Endothelial cell of umbilical vein (primary cell): Measurements from ENCODE around the gene MYOF. TPM values are rescaled to one million over a fixed set of nuclear protein-coding genes. Genes with fewer than 3 reads are reported as not detected.

Source experiments
- BruUV-seq: library from RNA; stranded (reverse); fragments of 400-500 nt; replicated peaks from 2 replicates; lab custom pipeline; 2021; lab: Mats Ljungman, UMichigan
- CTCF ChIA-PET: fragments of 300-600, 350-600 bp; sonication (Branson Sonifier 250); formaldehyde crosslinking; loops from one replicate; lab custom pipeline; 2021; ENCODE audit warnings: antibody characterized with exemption, inconsistent platforms; lab: Charles Lee
- POLR2A ChIA-PET: fragments of 300-600, 350-600 bp; sonication (Branson Sonifier 250); formaldehyde crosslinking; loops from one replicate; lab custom pipeline; 2021; ENCODE audit warnings: antibody characterized with exemption, inconsistent platforms; lab: Charles Lee
- DNase-seq: peaks from one replicate; pipeline ENCODE4 v3.0.0-alpha.2; 2011; ENCODE audit warnings: low read depth, low spot score
- FAIRE-seq: peaks from 2 replicates; lab custom pipeline; 2011; peaks lifted over from hg19 to GRCh38; lab: Jason Lieb, UNC
- H2AFZ ChIP-seq: 2 replicates; pipeline ENCODE4 v1.6.0; 2012; ENCODE audit warnings: low read depth, low read length, control low read depth, inconsistent platforms
- H3K27ac ChIP-seq: 2 replicates; pipeline ENCODE4 v1.5.1; 2011; ENCODE audit warnings: low read depth, mild to moderate bottlenecking, control low read depth, low read length, moderate library complexity; ENCODE audit not compliant: insufficient read depth
- H3K27me3 ChIP-seq, 2 experiments: 2 replicates each; pipeline versions ENCODE4 v1.6.0 to v1.6.1; 2011; ENCODE audit warnings: low read length in 2 of 2, mixed read lengths in 1 of 2; ENCODE audit not compliant: control insufficient read depth in 2 of 2, insufficient read depth in 2 of 2
- H3K36me3 ChIP-seq, 2 experiments: 2 replicates in 1 of 2; 3 replicates in 1 of 2; pipeline ENCODE4 v1.5.1; 2011; ENCODE audit warnings: low read length in 2 of 2, mild to moderate bottlenecking in 1 of 2, moderate library complexity in 1 of 2; ENCODE audit not compliant: control insufficient read depth in 2 of 2, insufficient read depth in 2 of 2; ENCODE audit errors: extremely low read depth in 1 of 2
- H3K4me1 ChIP-seq: 3 replicates; pipeline ENCODE4 v1.5.1; 2011; ENCODE audit warnings: mild to moderate bottlenecking, low read length; ENCODE audit not compliant: control insufficient read depth, insufficient read depth; ENCODE audit errors: extremely low read depth
- H3K4me2 ChIP-seq: 2 replicates; pipeline ENCODE4 v1.6.1; 2011; ENCODE audit warnings: low read length, control low read depth, mixed read lengths; ENCODE audit not compliant: insufficient read depth
- H3K4me3 ChIP-seq, 3 experiments: fragments of 200-600 bp in 1 of 3; sonication (generic), shearing (Covaris generic) in 1 of 3; replicated peaks in 1 of 3; 2 replicates each; pipeline ENCODE4 v1.5.1; 2011 to 2016; ENCODE audit warnings: control low read depth in 3 of 3, low read length in 3 of 3, mild to moderate bottlenecking in 2 of 3, inconsistent platforms in 1 of 3, low read depth in 1 of 3, moderate library complexity in 1 of 3; ENCODE audit not compliant: insufficient read depth in 1 of 3
- H3K79me2 ChIP-seq: 2 replicates; pipeline ENCODE4 v1.6.0; 2012; ENCODE audit warnings: low read length, inconsistent platforms; ENCODE audit not compliant: control insufficient read depth, insufficient read depth
- H3K9ac ChIP-seq: replicated peaks from 2 replicates; pipeline ENCODE3; 2011; ENCODE audit warnings: low read length, control low read depth; ENCODE audit not compliant: insufficient read depth; ENCODE audit errors: extremely low read depth
- H3K9me1 ChIP-seq: replicated peaks from 3 replicates; pipeline ENCODE4 v1.6.0; 2011; ENCODE audit warnings: mild to moderate bottlenecking, low read length; ENCODE audit not compliant: control insufficient read depth, insufficient read depth; ENCODE audit errors: extremely low read depth
- H3K9me3 ChIP-seq: replicated peaks from 2 replicates; pipeline ENCODE4 v1.5.1; 2012; ENCODE audit warnings: low read length, inconsistent platforms; ENCODE audit not compliant: control insufficient read depth, insufficient read depth
- H4K20me1 ChIP-seq: replicated peaks from 2 replicates; pipeline ENCODE3; 2011; ENCODE audit warnings: mild to moderate bottlenecking, low read length; ENCODE audit not compliant: control insufficient read depth, insufficient read depth; ENCODE audit errors: extremely low read depth
- EZH2 ChIP-seq: IDR thresholded peaks from 2 replicates; pipeline ENCODE4 v1.6.1; 2012; ENCODE audit warnings: borderline replicate concordance, low read depth, mild to moderate bottlenecking, moderate library complexity, low read length, inconsistent platforms; ENCODE audit not compliant: severe bottlenecking
- FOS ChIP-seq: IDR thresholded peaks from 2 replicates; pipeline ENCODE4 v1.6.1; 2011; ENCODE audit warnings: mild to moderate bottlenecking, low read length, moderate library complexity, borderline replicate concordance; ENCODE audit not compliant: insufficient read depth
- GATA2 ChIP-seq: IDR thresholded peaks from 2 replicates; pipeline ENCODE4 v1.7.0; 2011; ENCODE audit warnings: low read depth, mild to moderate bottlenecking, moderate library complexity, mixed read lengths, low read length; ENCODE audit not compliant: insufficient read length, insufficient read depth
- JUN ChIP-seq: IDR thresholded peaks from 2 replicates; pipeline ENCODE4 v1.6.1; 2011; ENCODE audit warnings: borderline replicate concordance, low read depth; ENCODE audit not compliant: insufficient read length, insufficient read depth
- MYC ChIP-seq: IDR thresholded peaks from one replicate; pipeline ENCODE4 v1.6.1; 2011; ENCODE audit warnings: mild to moderate bottlenecking, low read depth, low read length
- POLR2A ChIP-seq: IDR thresholded peaks from 2 replicates; pipeline ENCODE4 v1.6.1; 2012; ENCODE audit warnings: low read depth, mild to moderate bottlenecking, control low read depth, low read length
- POLR2AphosphoS5 ChIP-seq: IDR thresholded peaks from 2 replicates; pipeline ENCODE4 v1.6.1; 2012; ENCODE audit warnings: low read depth, mild to moderate bottlenecking, control low read depth, low read length, moderate library complexity; ENCODE audit not compliant: insufficient read depth
- dilution Hi-C: fragments of 300-500 bp; cut with MboI; formaldehyde crosslinking; loops from one replicate; pipeline ENCODE4 v1.15.0; 2019; ENCODE audit warnings: low sequenced_read_pairs; ENCODE audit not compliant: extremely low pct_ligation_motif_present
- intact Hi-C: fragments of 100-400 bp; cut with micrococcal nuclease; formaldehyde crosslinking; loops from one replicate; pipeline ENCODE4 v1.10.0; 2022
- polyA plus RNA-seq, 4 experiments: library from polyadenylated mRNA; depleted of rRNA in 3 of 4; stranded (reverse) in 3 of 4; unstranded in 1 of 4; fragments of >200 nt; gene quantifications; 2 replicates each; pipeline versions ENCODE4 v1.2.1 to v1.2.3, GENCODE V29; 2011 to 2012; ENCODE audit warnings: missing spikeins in 1 of 4
- small RNA-seq: library from RNA; depleted of rRNA; stranded (forward); fragments of <200 nt; gene quantifications from one replicate; pipeline ENCODE3, GENCODE V24; 2012; ENCODE audit warnings: low replicate concordance, low read depth; ENCODE audit not compliant: insufficient read depth, insufficient read length
- total RNA-seq: library from RNA; stranded (reverse); gene quantifications from 2 replicates; pipeline ENCODE4 v1.2.3, GENCODE V29; 2021
- TF ChIP-seq, protein P1 (sequence below): IDR thresholded peaks from 2 replicates; pipeline ENCODE4 v1.6.1; 2011; ENCODE audit not compliant: insufficient read depth, insufficient read length
- TF ChIP-seq, protein P2 (sequence below), 2 donors: IDR thresholded peaks; 1 replicate in 1 of 2; 2 replicates in 1 of 2; pipeline ENCODE4 v1.5.1; 2011; ENCODE audit warnings: low read length in 2 of 2, mild to moderate bottlenecking in 2 of 2, moderate library complexity in 2 of 2, control low read depth in 1 of 2, inconsistent platforms in 1 of 2, low read depth in 1 of 2; ENCODE audit not compliant: insufficient read depth in 1 of 2; ENCODE audit errors: extremely low read depth in 1 of 2

The MYOF gene
- total and polyA plus RNA-seq, 2 donors (not counting 3 experiments of a cell fraction or from before 2014, with no cell fraction given), result 98.4 to 379 TPM

DNA sequence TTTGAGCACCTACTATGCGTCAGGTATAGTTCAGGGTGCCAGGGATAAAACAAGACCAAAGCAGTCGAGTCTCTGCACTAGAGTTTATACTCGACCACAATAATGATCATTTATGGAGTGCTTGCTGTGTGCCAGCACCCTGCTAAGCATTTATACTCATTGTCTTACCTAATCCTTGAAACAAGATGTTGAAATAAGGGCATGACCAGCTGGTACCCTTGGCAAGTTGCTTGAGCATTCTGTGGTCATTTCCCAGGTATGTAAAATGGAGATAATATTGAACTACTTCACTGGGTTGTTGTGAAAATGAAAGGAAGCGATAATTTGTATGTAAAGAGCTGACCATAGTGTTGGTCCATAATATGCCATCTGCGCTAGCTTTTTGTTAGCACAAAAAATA is 223.0 kb downstream of the MYOF start:
- Histone ChIP-seq H3K27ac (no peak overlapping the region), H4K20me1 (no peaks in the 10 kb centered on the region), H3K9me3 (no peaks in the 10 kb centered on the region), H2AFZ (no peak overlapping the region), H3K9me1 (no peaks in the 10 kb centered on the region), H3K79me2 (no peaks in the 10 kb centered on the region), H3K4me3 (no peak overlapping the region), H3K4me2 (no peak overlapping the region), H3K27me3 (peaks cover 0 to 2% of the 10 kb centered on the region in 2 experiments), H3K9ac (no peak overlapping the region), H3K4me1 (no peaks in the 10 kb centered on the region), H3K36me3 (no peaks in the 10 kb centered on the region)
- no TSS peak for BruUV-seq
- POLR2A ChIA-PET, result no interaction called here
- FAIRE-seq (no peak), DNase-seq (no peak)
- CTCF ChIA-PET, result interaction anchor here (1.2 to 1.6 kb wide), 2 partner anchors 13 to 294 kb away, joined by 3 to 4 read pairs; no protein-coding TSS in a partner anchor
- dilution Hi-C loops, result no loop called here
- intact Hi-C loops, result no loop called here
- TF ChIP-seq, protein P1, sequence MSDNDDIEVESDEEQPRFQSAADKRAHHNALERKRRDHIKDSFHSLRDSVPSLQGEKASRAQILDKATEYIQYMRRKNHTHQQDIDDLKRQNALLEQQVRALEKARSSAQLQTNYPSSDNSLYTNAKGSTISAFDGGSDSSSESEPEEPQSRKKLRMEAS, result no peak
- TF ChIP-seq POLR2A (no peak), GATA2 (no peak), FOS (no peak), JUN (no peak), POLR2AphosphoS5 (no peak), EZH2 (no peak), MYC (no peak)
- TF ChIP-seq, protein P2, sequence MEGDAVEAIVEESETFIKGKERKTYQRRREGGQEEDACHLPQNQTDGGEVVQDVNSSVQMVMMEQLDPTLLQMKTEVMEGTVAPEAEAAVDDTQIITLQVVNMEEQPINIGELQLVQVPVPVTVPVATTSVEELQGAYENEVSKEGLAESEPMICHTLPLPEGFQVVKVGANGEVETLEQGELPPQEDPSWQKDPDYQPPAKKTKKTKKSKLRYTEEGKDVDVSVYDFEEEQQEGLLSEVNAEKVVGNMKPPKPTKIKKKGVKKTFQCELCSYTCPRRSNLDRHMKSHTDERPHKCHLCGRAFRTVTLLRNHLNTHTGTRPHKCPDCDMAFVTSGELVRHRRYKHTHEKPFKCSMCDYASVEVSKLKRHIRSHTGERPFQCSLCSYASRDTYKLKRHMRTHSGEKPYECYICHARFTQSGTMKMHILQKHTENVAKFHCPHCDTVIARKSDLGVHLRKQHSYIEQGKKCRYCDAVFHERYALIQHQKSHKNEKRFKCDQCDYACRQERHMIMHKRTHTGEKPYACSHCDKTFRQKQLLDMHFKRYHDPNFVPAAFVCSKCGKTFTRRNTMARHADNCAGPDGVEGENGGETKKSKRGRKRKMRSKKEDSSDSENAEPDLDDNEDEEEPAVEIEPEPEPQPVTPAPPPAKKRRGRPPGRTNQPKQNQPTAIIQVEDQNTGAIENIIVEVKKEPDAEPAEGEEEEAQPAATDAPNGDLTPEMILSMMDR (IDR thresholded peaks at IDR 0.05; ENCODE audit: extremely low read depth in 1 of 2, insufficient read depth in 1 of 2, low read depth in 1 of 2, low read length in 2 of 2), result no peak

Small RNA genes lying within 50 kb of the gene (small RNA-seq; reads per million reads assigned to genes)
- not detected for gene RNA5SP323

Other genes with a start within 250 kb of the MYOF start
- gene CEP55, start 14.3 kb upstream of the MYOF start, total RNA-seq, result 58.9 and 63.0 TPM in 2 replicates
- 13.8 and 17.4 TPM in 2 replicates for gene CEP55, start 14.3 kb upstream of the MYOF start, polyA plus RNA-seq
- gene FFAR4, start 84.3 kb upstream of the MYOF start, total RNA-seq, result not detected in 2 replicates
- not detected in 2 replicates for gene FFAR4, start 84.3 kb upstream of the MYOF start, polyA plus RNA-seq
- not detected in 2 replicates for gene RBP4, start 118.9 kb upstream of the MYOF start, total RNA-seq
- not detected in 2 replicates for gene RBP4, start 118.9 kb upstream of the MYOF start, polyA plus RNA-seq
- gene PDE6C, start 130.2 kb upstream of the MYOF start, total RNA-seq, result not detected in 2 replicates
- gene PDE6C, start 130.2 kb upstream of the MYOF start, polyA plus RNA-seq, result not detected in 2 replicates
- 17.2 and 24.4 TPM in 2 replicates for gene FRA10AC1, start 220.3 kb upstream of the MYOF start, total RNA-seq
- 3.0 and 4.0 TPM in 2 replicates for gene FRA10AC1, start 220.3 kb upstream of the MYOF start, polyA plus RNA-seq